HEK293 (cell line): Measurements from ENCODE around the gene SAV1.
A peak's percentile ranks its signal among the peaks of the same experiment; 100 is the strongest.

Experiments used
- CTCF ChIA-PET: fragments of 350-600 bp; formaldehyde crosslinking; extraction: SDS; loops from one replicate; lab custom pipeline; 2021; ENCODE audit warnings: antibody characterized with exemption; lab: Yijun Ruan, JAX
- POLR2A ChIA-PET: fragments of 300-600 bp; formaldehyde crosslinking; extraction: SDS; loops from one replicate; lab custom pipeline; 2020; ENCODE audit warnings: antibody characterized with exemption, inconsistent platforms; lab: Yijun Ruan, JAX
- H3K27ac ChIP-seq: fragments of 200-500 bp; sonication (Bioruptor generic); 2 replicates; pipeline ENCODE4 v1.5.1; 2014; ENCODE audit warnings: low read depth, low read length, control low read depth, inconsistent platforms; ENCODE audit errors: extremely low read depth
- H3K36me3 ChIP-seq, 2 experiments: fragments of 200-500 bp in 1 of 2; sonication (Bioruptor generic) in 1 of 2; 1 replicate in 1 of 2; 2 replicates in 1 of 2; pipeline ENCODE4 v1.5.1; 2014 to 2017; ENCODE audit warnings: inconsistent platforms in 2 of 2, low read length in 2 of 2; ENCODE audit not compliant: control insufficient read depth in 2 of 2, insufficient read depth in 1 of 2
- H3K4me1 ChIP-seq: fragments of 200-500 bp; sonication (Bioruptor generic); 2 replicates; pipeline ENCODE4 v1.5.1; 2014; ENCODE audit warnings: mild to moderate bottlenecking, low read length, inconsistent platforms; ENCODE audit not compliant: control insufficient read depth, insufficient read depth
- H3K4me3 ChIP-seq: 2 replicates; pipeline ENCODE4 v1.5.1; 2011; ENCODE audit warnings: low read depth, mild to moderate bottlenecking, control low read depth, low read length, moderate library complexity
- H3K9me3 ChIP-seq: fragments of 200-500 bp; sonication (Bioruptor generic); 2 replicates; pipeline ENCODE4 v1.5.1; 2014; ENCODE audit warnings: low read depth, low read length, inconsistent platforms; ENCODE audit not compliant: control insufficient read depth, insufficient read depth
- BCL11A ChIP-seq: fragments of 450-650 bp; formaldehyde crosslinking; IDR thresholded peaks from 2 replicates; pipeline ENCODE4 v1.5.1; 2016; ENCODE audit warnings: low read depth, missing biosample characterization, missing genetic modification characterization
- CTCF ChIP-seq: fragments of 450-650 bp; formaldehyde crosslinking; IDR thresholded peaks from 2 replicates; pipeline ENCODE4 v1.5.1; 2016; ENCODE audit warnings: missing biosample characterization, missing genetic modification characterization
- HOXC10 ChIP-seq: sonication (generic); formaldehyde crosslinking; IDR thresholded peaks from 2 replicates; pipeline ENCODE4 v1.8.1; 2023; ENCODE audit warnings: mild to moderate bottlenecking, missing genetic modification reagents
- HOXD13 ChIP-seq: sonication (generic); formaldehyde crosslinking; IDR thresholded peaks from 2 replicates; pipeline ENCODE4 v1.8.0; 2022; ENCODE audit warnings: missing genetic modification reagents, borderline replicate concordance
- KLF1 ChIP-seq: fragments of 450-650 bp; formaldehyde crosslinking; IDR thresholded peaks from 2 replicates; pipeline ENCODE4 v1.5.1; 2016; ENCODE audit warnings: missing biosample characterization, missing genetic modification characterization
- KLF10 ChIP-seq: fragments of 450-650 bp; IDR thresholded peaks from 2 replicates; pipeline ENCODE4 v1.5.1; 2018; ENCODE audit warnings: missing biosample characterization, mild to moderate bottlenecking, missing genetic modification characterization
- KLF16 ChIP-seq: fragments of 450-650 bp; formaldehyde crosslinking; IDR thresholded peaks from 2 replicates; pipeline ENCODE4 v1.5.1; 2017; ENCODE audit warnings: missing biosample characterization, missing genetic modification characterization
- KLF8 ChIP-seq: fragments of 450-650 bp; formaldehyde crosslinking; IDR thresholded peaks from 2 replicates; pipeline ENCODE4 v1.5.1; 2016; ENCODE audit warnings: missing biosample characterization, missing genetic modification characterization
- OVOL3 ChIP-seq: fragments of 450-650 bp; formaldehyde crosslinking; IDR thresholded peaks from 2 replicates; pipeline ENCODE4 v1.5.1; 2016; ENCODE audit warnings: missing biosample characterization, missing genetic modification characterization
- PRDM2 ChIP-seq: fragments of 450-650 bp; formaldehyde crosslinking; IDR thresholded peaks from 2 replicates; pipeline ENCODE4 v1.5.1; 2016; ENCODE audit warnings: missing biosample characterization, missing genetic modification characterization, borderline replicate concordance
- SP7 ChIP-seq: fragments of 450-650 bp; formaldehyde crosslinking; IDR thresholded peaks from 2 replicates; pipeline ENCODE4 v1.5.1; 2016; ENCODE audit warnings: missing biosample characterization, missing genetic modification characterization
- ZBTB17 ChIP-seq: fragments of 450-650 bp; formaldehyde crosslinking; IDR thresholded peaks from 2 replicates; pipeline ENCODE4 v1.5.1; 2016; ENCODE audit warnings: missing biosample characterization, missing genetic modification characterization
- ZBTB44 ChIP-seq: fragments of 450-650 bp; IDR thresholded peaks from 2 replicates; pipeline ENCODE4 v1.5.1; 2018; ENCODE audit warnings: missing biosample characterization, mild to moderate bottlenecking, missing genetic modification characterization
- ZFP41 ChIP-seq: fragments of 450-650 bp; formaldehyde crosslinking; IDR thresholded peaks from 2 replicates; pipeline ENCODE4 v1.5.1; 2016; ENCODE audit warnings: missing biosample characterization, missing genetic modification characterization, borderline replicate concordance
- ZIC2 ChIP-seq: fragments of 450-650 bp; formaldehyde crosslinking; IDR thresholded peaks from 2 replicates; pipeline ENCODE4 v1.5.1; 2016; ENCODE audit warnings: missing biosample characterization, missing genetic modification characterization
- ZNF214 ChIP-seq: fragments of 450-650 bp; formaldehyde crosslinking; IDR thresholded peaks from 2 replicates; pipeline ENCODE4 v1.5.1; 2017; ENCODE audit warnings: missing biosample characterization, mild to moderate bottlenecking, missing genetic modification characterization, borderline replicate concordance
- ZNF341 ChIP-seq: fragments of 450-650 bp; formaldehyde crosslinking; IDR thresholded peaks from 2 replicates; pipeline ENCODE4; 2016; ENCODE audit warnings: low read depth, missing biosample characterization, missing genetic modification characterization
- ZNF366 ChIP-seq: fragments of 450-650 bp; formaldehyde crosslinking; conservative IDR thresholded peaks from 2 replicates; pipeline ENCODE4 v1.5.1; 2016; ENCODE audit warnings: missing biosample characterization, missing genetic modification characterization
- ZNF416 ChIP-seq: fragments of 450-650 bp; formaldehyde crosslinking; IDR thresholded peaks from 2 replicates; pipeline ENCODE4 v1.5.1; 2016; ENCODE audit warnings: missing biosample characterization, missing genetic modification characterization
- ZNF571 ChIP-seq: fragments of 450-650 bp; formaldehyde crosslinking; IDR thresholded peaks from 2 replicates; pipeline ENCODE4 v1.5.0; 2017; ENCODE audit warnings: missing biosample characterization, missing genetic modification characterization
- ZNF600 ChIP-seq: fragments of 450-650 bp; formaldehyde crosslinking; IDR thresholded peaks from 2 replicates; pipeline ENCODE4 v1.5.1; 2016; ENCODE audit warnings: missing biosample characterization, missing genetic modification characterization
- ZNF629 ChIP-seq: fragments of 450-650 bp; formaldehyde crosslinking; IDR thresholded peaks from 2 replicates; pipeline ENCODE4 v1.5.1; 2017; ENCODE audit warnings: missing biosample characterization, missing genetic modification characterization
- ZNF843 ChIP-seq: fragments of 450-650 bp; formaldehyde crosslinking; IDR thresholded peaks from 2 replicates; pipeline ENCODE4 v1.5.1; 2016; ENCODE audit warnings: missing biosample characterization, missing genetic modification characterization
- ZSCAN18 ChIP-seq: fragments of 450-650 bp; formaldehyde crosslinking; IDR thresholded peaks from 2 replicates; pipeline ENCODE4 v1.5.1; 2016; ENCODE audit warnings: missing biosample characterization, missing genetic modification characterization

Gene SAV1

GRCh38 chr14:50669441-50669986 is 1.4 kb upstream of the SAV1 start:
- Histone ChIP-seq H3K4me3 (no peak overlapping the region), H3K36me3 (peaks cover 0 to 4% of the 10 kb centered on the region in 2 experiments; a peak in 1 of 3 replicates), H3K4me1 (peaks cover 6% of the 10 kb centered on the region; the same call in 1 of the 2 replicates), H3K27ac (no peak overlapping the region), H3K9me3 (no peaks in the 10 kb centered on the region)
- POLR2A ChIA-PET: no interaction called here
- CTCF ChIA-PET: interaction anchor here (0.9 kb wide), 1 partner anchor 104 kb away, joined by 3 read pairs; no protein-coding TSS in a partner anchor
- TF ChIP-seq ZNF366: peak; percentile 21; the same call in 1 of the 2 replicates
- TF ChIP-seq BCL11A: no peak
- no peak for TF ChIP-seq KLF10
- no peak for TF ChIP-seq OVOL3
- no peak for TF ChIP-seq PRDM2 (tag by site-specific recombination)
- no peak for TF ChIP-seq ZSCAN18 (tag by site-specific recombination)

- Histone ChIP-seq H3K27ac (peak overlapping the region; percentile 98), H3K36me3 (peaks cover 0 to 8% of the 10 kb centered on the region in 2 experiments; a peak in 1 of 3 replicates)
- CTCF ChIA-PET: interaction anchor here (1.0 kb wide), 1 partner anchor 10 kb away, joined by 3 read pairs; no protein-coding TSS in a partner anchor
- TF ChIP-seq ZNF341 (tag by site-specific recombination) (no peak), ZNF571 (tag by site-specific recombination) (no peak), ZBTB44 (tag by site-specific recombination) (no peak), KLF16 (tag by site-specific recombination) (no peak), ZNF843 (tag by site-specific recombination) (no peak), HOXC10 (CRISPR knock-in tag) (no peak), CTCF (tag by site-specific recombination) (no peak), SP7 (no peak), ZNF629 (no peak), ZSCAN18 (tag by site-specific recombination) (no peak), ZNF600 (tag by site-specific recombination) (no peak), ZBTB17 (tag by site-specific recombination) (no peak), ZIC2 (tag by site-specific recombination) (no peak), ZNF416 (no peak), KLF8 (no peak), HOXD13 (CRISPR knock-in tag) (no peak), ZNF214 (tag by site-specific recombination) (no peak), KLF1 (tag by site-specific recombination) (no peak), ZFP41 (tag by site-specific recombination) (no peak), ZNF366 (no peak)
- TF ChIP-seq, all 188 proteins: peak for 0
- Histone ChIP-seq H3K4me3 (peak overlapping the region; percentile 80), H3K4me1 (peaks cover 6% of the 10 kb centered on the region; the same call in 1 of the 2 replicates), H3K9me3 (no peaks in the 10 kb centered on the region)
- POLR2A ChIA-PET: interaction anchor here (0.6 to 1.4 kb wide), 10 partner anchors 8 to 426 kb away, joined by 3 to 11 read pairs (median 5); partner anchors contain the start of genes ATL1, DMAC2L, L2HGDH and TRIM9
Observed at GRCh38 chr14:50668826-50669143, 679 bp upstream of the SAV1 start.
